ENCODE data around the gene PSMB5.
A peak's percentile ranks its signal among the peaks of the same experiment; 100 is the strongest.

The PSMB5 gene

DNA sequence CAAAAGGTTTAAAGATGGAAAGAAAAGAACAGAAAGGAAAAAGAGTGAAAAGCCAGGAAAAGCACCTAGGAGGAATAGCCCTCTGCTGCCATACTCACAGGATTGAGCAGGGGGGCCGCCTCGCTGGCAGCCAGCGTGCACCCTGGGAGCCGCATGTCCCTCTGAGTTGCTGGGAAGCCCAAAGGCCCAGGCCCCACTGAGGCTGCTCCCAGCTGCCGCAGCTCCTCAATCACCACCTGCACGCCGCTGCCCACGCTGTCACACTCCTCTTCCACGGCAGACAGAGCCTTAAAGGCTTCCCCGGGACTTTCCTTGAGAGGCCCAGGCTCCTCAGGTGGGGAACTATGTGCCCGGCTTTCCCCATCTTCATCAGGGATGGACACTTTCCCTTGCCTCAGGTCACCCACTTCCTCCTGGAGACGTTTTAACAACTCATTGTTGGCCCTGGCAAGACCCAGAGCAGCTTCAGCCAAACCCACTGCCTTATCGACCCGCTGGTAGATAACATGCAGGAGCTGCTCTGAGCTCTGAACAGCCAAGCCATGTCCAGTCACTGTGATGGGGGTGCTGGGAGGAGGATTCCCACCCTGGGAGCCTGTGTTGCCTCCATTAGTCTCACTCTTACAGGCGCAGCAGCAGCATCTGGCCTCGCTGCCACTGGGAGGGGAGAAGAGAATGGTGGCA lies 36.2 kb downstream of the PSMB5 start:
- no peaks in the 10 kb centered on the region for H3K9me3 Mint-ChIP-seq
- no peaks in the 10 kb centered on the region for H3K27me3 Mint-ChIP-seq
- H3K36me3 Mint-ChIP-seq (ENCODE audit: low read depth) = no peaks in the 10 kb centered on the region
- no peak overlapping the region for H3K27ac Mint-ChIP-seq
- no peaks in the 10 kb centered on the region for H3K4me1 Mint-ChIP-seq (ENCODE audit: low read depth)
- H3K4me3 Mint-ChIP-seq = no peak overlapping the region

DNA sequence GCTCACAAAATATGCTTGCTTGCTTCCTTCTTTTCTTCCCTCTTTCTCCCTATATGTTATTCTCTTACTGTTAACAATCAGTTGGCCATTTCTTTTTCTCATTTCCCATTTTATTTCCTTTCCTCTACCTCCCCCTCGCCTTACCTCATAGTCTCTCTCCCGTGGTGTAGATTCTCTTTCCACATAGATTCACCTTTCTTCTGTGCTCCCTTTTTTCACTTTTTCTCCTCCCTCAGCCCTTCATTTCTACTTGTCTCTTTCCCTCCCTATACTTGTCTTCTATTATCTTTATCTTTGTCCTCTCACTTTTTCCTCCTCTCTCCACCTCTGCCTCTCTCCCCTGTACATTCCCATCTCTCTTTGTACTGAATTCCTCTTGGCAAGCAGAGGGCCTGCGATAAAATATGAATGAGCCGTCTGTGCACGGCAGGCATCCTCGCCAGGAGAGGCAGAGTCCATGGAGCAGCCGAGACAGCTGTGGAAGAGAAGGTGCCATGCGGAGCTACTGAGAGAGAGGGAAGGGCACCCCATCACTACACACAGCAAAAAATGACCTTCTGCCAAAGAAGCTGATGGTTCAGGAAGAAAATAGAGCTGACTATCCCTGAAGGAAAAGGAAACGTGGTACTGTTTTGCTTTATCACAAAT lies 36.9 kb downstream of the PSMB5 start:
- no peak overlapping the region for H3K27ac Mint-ChIP-seq
- no peak overlapping the region for H3K4me3 Mint-ChIP-seq
- H3K27me3 Mint-ChIP-seq = no peaks in the 10 kb centered on the region
- no peaks in the 10 kb centered on the region for H3K36me3 Mint-ChIP-seq (ENCODE audit: low read depth)
- no peaks in the 10 kb centered on the region for H3K4me1 Mint-ChIP-seq (ENCODE audit: low read depth)
- no peaks in the 10 kb centered on the region for H3K9me3 Mint-ChIP-seq

DNA sequence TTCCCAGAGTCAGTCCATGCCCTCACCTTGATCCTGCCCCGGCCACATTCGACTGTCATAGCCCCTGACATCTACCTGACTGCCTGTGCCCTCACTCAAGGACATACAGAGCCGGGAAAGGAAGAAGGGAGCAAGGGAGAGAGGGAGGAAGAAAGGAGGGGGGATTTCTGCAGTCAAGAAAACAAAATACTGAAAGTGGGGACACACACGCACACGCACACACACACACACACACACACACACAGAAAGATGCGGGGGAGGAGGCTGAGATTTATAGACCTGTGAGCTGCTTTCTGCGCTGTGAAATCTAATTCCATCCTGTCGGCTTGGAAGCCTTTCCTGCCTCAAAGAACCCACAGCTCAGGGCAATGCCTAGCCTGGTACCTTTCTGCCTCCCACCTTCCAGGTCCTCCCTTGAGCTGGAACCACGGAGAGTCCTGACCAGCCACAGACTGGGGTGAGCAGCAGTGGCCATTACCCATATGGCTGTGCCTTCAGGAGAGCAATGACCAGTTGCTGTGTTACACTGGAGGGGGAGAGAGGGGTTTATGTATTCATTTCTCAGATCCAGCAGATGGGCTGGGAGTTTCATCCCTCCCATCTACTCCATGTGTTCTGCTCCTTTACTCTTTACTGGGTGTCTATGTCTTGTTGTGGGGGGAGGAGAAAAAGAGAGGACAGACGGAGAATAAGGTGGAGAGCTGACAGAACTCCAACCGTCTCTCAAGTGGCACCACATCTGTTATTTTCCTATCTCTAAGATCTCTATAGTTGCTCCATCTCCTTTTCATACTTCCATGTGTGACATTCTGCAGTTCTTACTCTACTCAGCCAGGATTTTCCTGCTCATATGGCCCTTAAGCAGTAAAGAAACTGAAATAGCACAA lies 37.7 kb downstream of the PSMB5 start:
- Mint-ChIP-seq H3K4me1 (ENCODE audit: low read depth) (no peaks in the 10 kb centered on the region), H3K4me3 (no peak overlapping the region)

DNA sequence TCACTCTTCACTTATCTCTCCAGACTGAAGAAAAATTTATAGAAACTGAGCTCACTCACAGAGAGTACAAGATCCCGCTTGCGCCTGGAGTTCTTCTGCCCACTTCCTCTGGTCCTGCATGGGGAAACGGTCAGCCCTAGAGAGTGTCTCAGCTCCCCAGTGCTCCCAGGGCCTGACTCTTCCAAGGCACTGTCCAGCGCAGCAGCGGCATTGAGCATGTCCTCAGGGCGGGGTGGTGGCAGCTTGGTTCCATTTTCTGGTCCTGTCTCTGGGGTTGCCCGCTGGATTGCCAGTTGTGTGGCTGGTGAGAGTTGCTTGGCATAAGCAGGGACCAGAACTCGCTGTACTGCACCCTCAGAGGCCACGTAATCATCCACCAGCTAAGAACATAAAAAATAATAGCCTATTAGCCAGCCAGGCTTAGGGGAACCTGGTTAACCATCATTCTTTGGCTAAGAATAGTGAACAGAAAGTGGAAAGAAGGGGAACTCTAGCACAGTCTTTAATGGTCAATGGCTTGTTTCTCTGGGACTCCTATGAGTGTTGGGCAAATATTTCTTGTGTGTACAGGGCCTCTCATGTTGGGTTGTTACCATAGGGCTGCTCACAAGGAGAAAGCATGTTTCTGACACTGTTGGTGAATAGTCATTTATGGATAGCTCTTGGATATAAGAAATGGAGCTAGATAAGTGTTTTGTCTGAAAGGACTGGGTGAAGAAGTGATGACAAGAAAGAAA lies 38.6 kb downstream of the PSMB5 start:
- Mint-ChIP-seq H3K9me3 (no peaks in the 10 kb centered on the region), H3K4me3 (no peak overlapping the region), H3K27ac (no peak overlapping the region), H3K27me3 (no peaks in the 10 kb centered on the region), H3K4me1 (ENCODE audit: low read depth) (no peaks in the 10 kb centered on the region), H3K36me3 (ENCODE audit: low read depth) (no peaks in the 10 kb centered on the region)

More for the DNA sequence above, 37.7 kb downstream of the PSMB5 start:
- Mint-ChIP-seq H3K9me3 (no peaks in the 10 kb centered on the region), H3K27me3 (no peaks in the 10 kb centered on the region), H3K36me3 (ENCODE audit: low read depth) (no peaks in the 10 kb centered on the region), H3K27ac (no peak overlapping the region)

DNA sequence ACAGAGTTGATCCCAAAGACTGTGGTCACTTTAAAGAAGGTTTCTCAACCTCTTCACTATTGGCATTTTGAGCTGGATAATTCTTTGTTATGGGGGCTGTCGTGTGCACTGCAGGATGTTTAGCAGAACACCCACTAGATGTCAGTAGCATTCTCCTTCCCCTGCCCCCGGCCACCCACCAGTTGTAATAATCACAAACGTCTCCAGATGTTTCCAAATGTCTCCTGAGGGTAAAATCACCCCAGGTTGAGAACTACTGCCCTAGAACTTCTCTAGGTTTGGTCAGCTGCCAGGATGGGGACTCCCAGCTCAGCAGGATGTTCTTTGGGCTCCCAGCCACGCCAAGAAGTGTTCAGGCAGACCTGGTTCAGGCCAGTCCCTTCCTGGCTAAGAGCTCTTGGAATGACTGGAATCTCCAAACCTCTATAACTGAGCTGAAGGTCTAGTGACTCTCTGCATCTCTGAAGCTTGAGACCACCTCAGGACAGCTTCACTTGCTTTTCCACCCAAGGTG lies 39.9 kb downstream of the PSMB5 start:
- Mint-ChIP-seq H3K9me3 (no peaks in the 10 kb centered on the region), H3K4me1 (ENCODE audit: low read depth) (no peaks in the 10 kb centered on the region), H3K27me3 (no peaks in the 10 kb centered on the region), H3K36me3 (ENCODE audit: low read depth) (peaks cover 3% of the 10 kb centered on the region), H3K4me3 (no peak overlapping the region), H3K27ac (no peak overlapping the region)

DNA sequence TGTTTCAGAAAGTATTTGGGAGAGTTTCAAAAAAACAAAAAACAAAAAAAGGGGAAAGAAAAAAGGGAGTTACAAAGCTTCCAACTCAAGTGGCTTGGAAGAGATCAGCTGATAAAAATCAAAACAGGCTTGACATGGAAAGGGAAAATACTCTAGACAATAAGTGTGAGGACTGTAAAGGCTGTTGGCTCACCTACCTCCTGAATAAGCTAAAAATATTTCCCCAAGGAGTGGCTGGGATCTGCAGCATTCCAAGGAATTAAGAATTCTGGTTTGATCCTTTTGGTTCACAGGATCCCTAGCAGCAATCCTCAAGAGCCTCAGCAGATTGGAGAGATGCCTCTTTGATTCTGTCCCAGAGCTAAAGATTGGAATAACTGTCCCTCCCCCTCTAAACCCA lies 41.2 kb downstream of the PSMB5 start:
- Mint-ChIP-seq H3K27me3 (no peaks in the 10 kb centered on the region), H3K4me3 (no peak overlapping the region), H3K27ac (no peak overlapping the region), H3K9me3 (no peaks in the 10 kb centered on the region), H3K36me3 (ENCODE audit: low read depth) (peaks cover 3% of the 10 kb centered on the region), H3K4me1 (ENCODE audit: low read depth) (no peaks in the 10 kb centered on the region)

DNA sequence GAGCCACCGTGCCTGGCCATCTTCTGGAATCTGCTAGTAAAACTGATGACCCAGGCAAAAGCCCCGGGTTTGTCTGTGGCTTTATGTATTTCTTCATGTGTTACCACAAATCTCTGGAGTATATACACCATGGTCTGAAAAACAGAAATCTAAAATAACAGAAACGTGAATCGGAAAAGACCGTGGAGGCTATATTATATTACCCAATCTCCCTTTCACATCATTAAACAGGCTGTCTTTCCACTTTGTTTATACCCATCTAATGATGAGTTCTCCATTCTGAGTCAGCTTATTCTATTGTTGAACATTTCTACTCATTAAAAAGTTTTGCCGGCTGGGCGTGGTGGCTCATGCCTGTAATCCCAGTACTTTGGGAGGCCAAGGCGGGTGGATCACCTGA lies 42.8 kb downstream of the PSMB5 start:
- H3K27ac Mint-ChIP-seq = no peak overlapping the region
- no peaks in the 10 kb centered on the region for H3K4me1 Mint-ChIP-seq (ENCODE audit: low read depth)
- no peaks in the 10 kb centered on the region for H3K9me3 Mint-ChIP-seq
- no peak overlapping the region for H3K4me3 Mint-ChIP-seq
- no peaks in the 10 kb centered on the region for H3K27me3 Mint-ChIP-seq
- peaks cover 3% of the 10 kb centered on the region for H3K36me3 Mint-ChIP-seq (ENCODE audit: low read depth)

DNA sequence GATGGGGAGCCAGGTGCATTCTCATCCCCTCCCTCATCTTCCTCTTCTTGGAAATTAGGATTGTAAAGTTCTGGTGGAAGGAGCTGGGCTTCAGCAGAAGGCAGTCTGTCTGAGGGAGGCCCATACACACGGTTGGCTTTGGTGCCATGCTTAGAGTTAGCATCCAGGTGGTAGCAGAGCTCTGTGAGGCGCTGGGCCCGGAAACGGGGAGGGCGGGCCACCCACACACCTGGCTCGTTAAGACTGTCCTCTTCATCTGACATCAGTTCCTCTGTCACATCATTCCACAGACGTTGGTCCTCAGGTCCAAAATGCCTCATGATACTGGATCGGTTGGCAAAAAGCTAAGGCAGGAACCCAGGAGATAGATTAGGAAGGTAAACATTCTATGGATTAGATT lies 47.4 kb downstream of the PSMB5 start:
- H3K27ac Mint-ChIP-seq = no peak overlapping the region
- H3K36me3 Mint-ChIP-seq (ENCODE audit: low read depth) = peaks cover 3% of the 10 kb centered on the region
- H3K9me3 Mint-ChIP-seq = no peaks in the 10 kb centered on the region
- no peaks in the 10 kb centered on the region for H3K27me3 Mint-ChIP-seq
- no peaks in the 10 kb centered on the region for H3K4me1 Mint-ChIP-seq (ENCODE audit: low read depth)
- H3K4me3 Mint-ChIP-seq = no peak overlapping the region

DNA sequence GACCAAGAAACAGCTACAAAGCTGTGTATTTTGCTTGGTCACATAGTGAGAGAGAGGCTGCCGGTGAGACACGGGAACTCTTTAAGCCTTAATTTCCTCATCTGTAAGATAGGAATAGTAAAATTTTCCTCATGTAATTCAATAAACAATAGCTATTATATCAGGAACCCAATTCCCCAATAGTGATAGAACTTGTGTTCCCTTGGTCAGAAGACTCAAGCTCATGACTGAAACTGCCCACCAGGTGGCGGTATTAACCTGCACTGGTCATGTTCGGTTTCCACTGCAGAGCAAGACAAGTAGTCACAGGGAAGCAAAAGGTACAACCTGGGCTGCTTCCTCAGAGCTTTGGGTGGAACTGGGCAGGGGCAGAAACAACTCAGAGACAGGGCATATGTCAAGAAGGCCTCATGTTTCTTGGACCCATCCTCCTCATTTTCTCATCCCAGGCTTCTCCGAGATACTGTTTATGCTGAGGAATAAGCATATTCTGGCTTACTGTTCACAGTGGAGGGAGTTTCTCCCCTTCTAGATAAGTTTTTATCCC lies 48.1 kb downstream of the PSMB5 start:
- Mint-ChIP-seq H3K36me3 (ENCODE audit: low read depth) (peaks cover 3% of the 10 kb centered on the region), H3K27ac (no peak overlapping the region), H3K9me3 (no peaks in the 10 kb centered on the region), H3K4me1 (ENCODE audit: low read depth) (no peaks in the 10 kb centered on the region), H3K4me3 (no peak overlapping the region), H3K27me3 (no peaks in the 10 kb centered on the region)

DNA sequence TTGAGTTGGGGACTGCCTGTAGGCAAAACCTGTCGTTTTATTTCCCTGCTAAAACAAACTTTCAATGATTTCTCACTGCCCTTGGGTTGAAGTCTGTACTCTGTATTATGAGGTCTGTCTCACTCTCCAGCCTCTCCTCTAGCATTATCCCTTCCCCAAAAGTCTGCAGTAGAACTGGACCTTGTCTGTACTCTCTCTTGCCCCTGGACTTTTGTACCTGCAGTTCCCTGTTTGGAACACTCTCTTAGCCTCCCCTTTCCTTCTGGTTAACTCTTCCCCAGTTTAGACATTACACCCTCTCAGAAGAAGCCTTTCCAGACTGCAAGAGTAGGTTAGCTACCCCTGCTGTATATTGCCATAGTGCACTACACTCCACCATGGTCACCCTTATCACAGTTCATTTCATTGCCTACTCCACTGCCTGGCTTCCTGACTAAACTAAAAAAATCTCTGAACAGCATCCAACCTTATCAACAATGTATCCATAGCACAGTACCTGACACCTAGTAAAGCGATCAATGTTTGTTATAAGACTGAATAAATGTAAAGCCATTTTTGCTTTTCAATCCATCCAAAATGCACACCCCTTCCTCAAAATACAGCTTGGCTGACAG lies 48.7 kb downstream of the PSMB5 start:
- Mint-ChIP-seq H3K27ac (no peak overlapping the region), H3K27me3 (peaks cover 2% of the 10 kb centered on the region), H3K4me1 (ENCODE audit: low read depth) (no peaks in the 10 kb centered on the region), H3K36me3 (ENCODE audit: low read depth) (peaks cover 3% of the 10 kb centered on the region), H3K4me3 (no peak overlapping the region), H3K9me3 (no peaks in the 10 kb centered on the region)

DNA sequence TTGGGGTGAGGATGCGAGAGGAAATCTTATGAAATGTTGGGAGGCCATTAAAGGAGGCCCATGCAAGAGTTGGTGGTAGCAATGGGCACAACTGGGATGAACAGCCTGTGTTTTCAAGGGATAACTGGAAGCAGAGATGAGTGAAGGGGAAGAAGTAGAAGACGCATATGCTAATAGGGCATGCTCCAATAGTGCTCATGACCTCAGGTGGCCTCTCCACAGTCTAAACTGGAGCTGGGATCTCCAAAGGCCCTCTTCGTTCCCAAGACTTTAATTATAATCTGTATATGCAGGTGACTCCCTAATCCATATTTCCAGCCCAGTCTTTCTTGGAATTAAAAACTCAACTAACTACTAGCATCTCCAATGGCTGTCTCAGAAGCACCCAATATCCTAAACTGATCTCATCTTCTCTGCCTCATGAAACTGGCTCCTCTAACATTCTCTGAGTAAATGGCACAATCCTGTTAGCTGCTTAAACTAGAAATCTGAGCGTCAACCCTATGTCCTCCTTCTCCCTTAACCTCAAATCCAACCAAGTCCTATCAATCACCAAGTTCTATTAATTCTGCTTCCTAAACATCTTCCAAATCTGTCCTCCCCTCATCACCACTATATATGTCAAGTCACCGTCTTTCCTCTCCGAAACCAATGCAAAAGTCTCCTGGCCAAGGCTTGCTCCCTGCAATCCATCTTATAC lies 49.6 kb downstream of the PSMB5 start:
- Mint-ChIP-seq H3K36me3 (ENCODE audit: low read depth) (peaks cover 2% of the 10 kb centered on the region), H3K4me1 (ENCODE audit: low read depth) (peaks cover 4% of the 10 kb centered on the region), H3K27me3 (peaks cover 6% of the 10 kb centered on the region), H3K27ac (no peak overlapping the region), H3K9me3 (no peaks in the 10 kb centered on the region), H3K4me3 (no peak overlapping the region)

DNA sequence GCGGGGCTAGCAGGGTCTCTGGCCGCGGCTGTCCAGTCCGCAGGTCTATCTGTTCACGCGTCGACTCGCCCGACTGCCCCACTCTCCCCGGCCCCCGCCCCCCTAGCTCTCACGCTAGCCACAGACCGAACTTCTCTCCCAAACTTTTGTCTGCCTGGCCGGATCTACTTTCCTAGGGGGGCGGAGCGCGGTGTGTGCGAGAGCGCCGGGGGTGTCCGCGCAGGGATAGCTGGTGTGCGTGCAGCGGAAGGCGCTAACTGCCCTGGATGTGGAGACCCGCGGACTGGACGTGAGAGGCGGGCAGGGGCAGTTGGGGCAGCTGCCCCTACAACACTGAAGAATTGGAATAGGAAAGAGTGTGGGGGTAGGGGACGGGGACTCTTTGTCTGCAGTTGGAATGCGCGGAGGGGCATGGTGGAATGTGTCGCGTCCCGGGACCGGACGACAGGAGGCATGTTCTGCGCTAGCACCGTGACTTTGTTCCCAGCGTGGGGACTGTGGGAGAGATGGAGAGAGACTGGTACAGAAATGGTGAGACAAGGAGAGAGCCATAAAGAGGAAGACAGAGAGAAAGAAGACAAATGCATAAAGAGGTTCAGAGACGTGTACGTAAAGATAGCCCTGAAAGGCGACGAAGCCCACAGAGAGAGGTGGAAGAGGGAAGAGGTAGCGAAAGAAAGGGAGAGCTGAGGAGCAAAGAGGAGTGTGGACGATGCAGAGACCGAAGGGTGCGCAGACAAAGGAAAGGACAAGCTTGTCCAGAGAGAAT lies 52.0 kb downstream of the PSMB5 start, which contains the start of gene AJUBA:
AJUBA (minus strand) TSS at position 75 of the 769 bp plus-strand sequence. CDS start 285 bp downstream, outside the sequence.
- peak within 1 kb of the TSS; percentile 51 for H3K4me3 Mint-ChIP-seq
- no peaks in the 10 kb centered on the region for H3K9me3 Mint-ChIP-seq
- no peak within 1 kb of the TSS for H3K27ac Mint-ChIP-seq
- H3K4me1 Mint-ChIP-seq (ENCODE audit: low read depth) = peaks cover 6% of the 10 kb centered on the region
- peaks cover 13% of the 10 kb centered on the region for H3K27me3 Mint-ChIP-seq
- H3K36me3 Mint-ChIP-seq (ENCODE audit: low read depth) = no peaks in the 10 kb centered on the region

All from stimulated activated naive CD8-positive, alpha-beta T cell treated with anti-CD3 and anti-CD28 coated beads, Interleukin-15, Interleukin-2, amounts not matched to agents 100 ng/mL and 50 ng/mL, for 24 hours (primary cell).